GM21360 (cell line): ENCODE data around the gene POTEG.
"Not testable (repeated sequence)": the region's sequence is repeated elsewhere in the genome, so short reads cannot be mapped to it uniquely, and the experiment has no call there.

ENCODE experiments used
- ATAC-seq: cut with Tn5 transposase; IDR thresholded peaks from one replicate; pipeline ENCODE4 v1.9.1; 2021; ENCODE audit warnings: mild to moderate bottlenecking, moderate library complexity; ENCODE audit not compliant: unreplicated experiment

Gene POTEG

GRCh38 chr14:19374451-19374903 is 59.7 kb downstream of the POTEG start:
- not testable (repeated sequence) for ATAC-seq

GRCh38 chr14:19372813-19373500 is 61.2 kb downstream of the POTEG start:
- ATAC-seq = not testable (repeated sequence)

- ATAC-seq = not testable (repeated sequence)
These were observed 62.4 kb downstream of the POTEG start for GRCh38 chr14:19371767-19372166.

GRCh38 chr14:19362803-19363202 is 71.3 kb downstream of the POTEG start:
- ATAC-seq = not testable (repeated sequence)

- ATAC-seq = not testable (repeated sequence)
These were observed 71.8 kb downstream of the POTEG start for GRCh38 chr14:19362323-19362722.

- ATAC-seq = not testable (repeated sequence)
These were observed 72.4 kb downstream of the POTEG start for GRCh38 chr14:19361636-19362253.

DNA sequence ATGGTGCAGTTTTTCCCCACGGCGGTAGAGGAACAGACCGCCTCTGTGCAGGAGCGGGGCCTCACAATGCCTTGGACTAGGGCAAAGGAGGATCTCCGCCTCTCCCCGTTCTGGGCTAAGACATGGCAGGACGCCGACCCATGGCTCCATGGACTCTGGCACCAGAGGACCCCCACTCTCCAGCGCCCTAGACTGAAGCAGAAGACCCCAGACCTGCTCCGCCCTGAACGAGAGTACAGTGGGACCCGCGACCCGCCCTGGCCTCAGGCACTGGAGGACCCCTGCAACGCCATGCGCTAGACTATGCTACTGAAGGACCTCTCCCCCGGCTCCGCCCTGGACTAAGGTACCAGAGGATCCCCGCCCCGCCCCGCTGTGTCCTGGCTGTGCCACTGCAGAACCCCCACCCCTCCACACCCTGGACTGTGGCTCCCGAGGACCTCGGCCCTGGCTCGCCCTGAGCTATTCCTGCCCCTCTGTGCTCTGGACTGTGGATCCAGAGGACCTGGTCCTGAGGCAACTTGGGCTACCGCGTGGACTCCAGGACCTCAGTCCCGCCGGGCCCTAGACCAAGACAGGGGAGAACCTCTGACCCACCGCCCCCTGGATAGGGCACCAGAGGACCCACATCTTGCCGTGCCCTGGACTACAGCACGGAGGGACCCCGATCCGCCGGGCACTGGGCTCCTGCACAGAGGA is 73.1 kb downstream of the POTEG start:
- not testable (repeated sequence) for ATAC-seq
